ENCODE results near the gene CPM.

DNA sequence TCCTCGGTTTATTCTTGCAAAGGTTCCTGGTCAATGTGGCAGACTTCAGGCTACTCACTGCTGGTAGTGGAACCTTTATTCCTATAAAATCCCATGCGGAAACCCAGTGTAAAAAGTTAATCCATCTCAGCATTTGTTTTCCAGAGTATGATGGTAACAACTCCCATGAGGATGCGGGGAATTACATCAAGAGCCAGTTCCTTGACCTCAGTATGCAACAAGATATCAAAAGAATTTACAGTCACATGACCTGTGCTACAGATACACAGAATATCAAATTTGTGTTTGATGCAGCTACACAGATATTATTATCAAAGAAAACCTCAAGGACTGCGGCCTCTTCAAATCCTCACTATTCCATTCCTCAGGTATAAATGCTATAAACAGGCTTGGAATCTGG is 19.3 kb downstream of the CPM start:
- TF ChIP-seq, protein P1, sequence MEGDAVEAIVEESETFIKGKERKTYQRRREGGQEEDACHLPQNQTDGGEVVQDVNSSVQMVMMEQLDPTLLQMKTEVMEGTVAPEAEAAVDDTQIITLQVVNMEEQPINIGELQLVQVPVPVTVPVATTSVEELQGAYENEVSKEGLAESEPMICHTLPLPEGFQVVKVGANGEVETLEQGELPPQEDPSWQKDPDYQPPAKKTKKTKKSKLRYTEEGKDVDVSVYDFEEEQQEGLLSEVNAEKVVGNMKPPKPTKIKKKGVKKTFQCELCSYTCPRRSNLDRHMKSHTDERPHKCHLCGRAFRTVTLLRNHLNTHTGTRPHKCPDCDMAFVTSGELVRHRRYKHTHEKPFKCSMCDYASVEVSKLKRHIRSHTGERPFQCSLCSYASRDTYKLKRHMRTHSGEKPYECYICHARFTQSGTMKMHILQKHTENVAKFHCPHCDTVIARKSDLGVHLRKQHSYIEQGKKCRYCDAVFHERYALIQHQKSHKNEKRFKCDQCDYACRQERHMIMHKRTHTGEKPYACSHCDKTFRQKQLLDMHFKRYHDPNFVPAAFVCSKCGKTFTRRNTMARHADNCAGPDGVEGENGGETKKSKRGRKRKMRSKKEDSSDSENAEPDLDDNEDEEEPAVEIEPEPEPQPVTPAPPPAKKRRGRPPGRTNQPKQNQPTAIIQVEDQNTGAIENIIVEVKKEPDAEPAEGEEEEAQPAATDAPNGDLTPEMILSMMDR (optimal IDR thresholded peaks at IDR 0.05 in 1 of 3, IDR thresholded peaks at IDR 0.05 in 1 of 3, conservative IDR thresholded peaks at IDR 0.05 in 1 of 3; ENCODE audit: extremely low read depth in 1 of 3, insufficient read depth in 2 of 3, low read length in 3 of 3), result no peak
- TF ChIP-seq EZH2 (IDR thresholded peaks at IDR 0.05; ENCODE audit: low read length), result no peak

Measured in keratinocyte (primary cell).